ENCODE results near the gene TXNDC16.
"Not testable (repeated sequence)": the region's sequence is repeated elsewhere in the genome, so short reads cannot be mapped to it uniquely, and the experiment has no call there.

TXNDC16 gene, protein sequence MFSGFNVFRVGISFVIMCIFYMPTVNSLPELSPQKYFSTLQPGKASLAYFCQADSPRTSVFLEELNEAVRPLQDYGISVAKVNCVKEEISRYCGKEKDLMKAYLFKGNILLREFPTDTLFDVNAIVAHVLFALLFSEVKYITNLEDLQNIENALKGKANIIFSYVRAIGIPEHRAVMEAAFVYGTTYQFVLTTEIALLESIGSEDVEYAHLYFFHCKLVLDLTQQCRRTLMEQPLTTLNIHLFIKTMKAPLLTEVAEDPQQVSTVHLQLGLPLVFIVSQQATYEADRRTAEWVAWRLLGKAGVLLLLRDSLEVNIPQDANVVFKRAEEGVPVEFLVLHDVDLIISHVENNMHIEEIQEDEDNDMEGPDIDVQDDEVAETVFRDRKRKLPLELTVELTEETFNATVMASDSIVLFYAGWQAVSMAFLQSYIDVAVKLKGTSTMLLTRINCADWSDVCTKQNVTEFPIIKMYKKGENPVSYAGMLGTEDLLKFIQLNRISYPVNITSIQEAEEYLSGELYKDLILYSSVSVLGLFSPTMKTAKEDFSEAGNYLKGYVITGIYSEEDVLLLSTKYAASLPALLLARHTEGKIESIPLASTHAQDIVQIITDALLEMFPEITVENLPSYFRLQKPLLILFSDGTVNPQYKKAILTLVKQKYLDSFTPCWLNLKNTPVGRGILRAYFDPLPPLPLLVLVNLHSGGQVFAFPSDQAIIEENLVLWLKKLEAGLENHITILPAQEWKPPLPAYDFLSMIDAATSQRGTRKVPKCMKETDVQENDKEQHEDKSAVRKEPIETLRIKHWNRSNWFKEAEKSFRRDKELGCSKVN

DNA sequence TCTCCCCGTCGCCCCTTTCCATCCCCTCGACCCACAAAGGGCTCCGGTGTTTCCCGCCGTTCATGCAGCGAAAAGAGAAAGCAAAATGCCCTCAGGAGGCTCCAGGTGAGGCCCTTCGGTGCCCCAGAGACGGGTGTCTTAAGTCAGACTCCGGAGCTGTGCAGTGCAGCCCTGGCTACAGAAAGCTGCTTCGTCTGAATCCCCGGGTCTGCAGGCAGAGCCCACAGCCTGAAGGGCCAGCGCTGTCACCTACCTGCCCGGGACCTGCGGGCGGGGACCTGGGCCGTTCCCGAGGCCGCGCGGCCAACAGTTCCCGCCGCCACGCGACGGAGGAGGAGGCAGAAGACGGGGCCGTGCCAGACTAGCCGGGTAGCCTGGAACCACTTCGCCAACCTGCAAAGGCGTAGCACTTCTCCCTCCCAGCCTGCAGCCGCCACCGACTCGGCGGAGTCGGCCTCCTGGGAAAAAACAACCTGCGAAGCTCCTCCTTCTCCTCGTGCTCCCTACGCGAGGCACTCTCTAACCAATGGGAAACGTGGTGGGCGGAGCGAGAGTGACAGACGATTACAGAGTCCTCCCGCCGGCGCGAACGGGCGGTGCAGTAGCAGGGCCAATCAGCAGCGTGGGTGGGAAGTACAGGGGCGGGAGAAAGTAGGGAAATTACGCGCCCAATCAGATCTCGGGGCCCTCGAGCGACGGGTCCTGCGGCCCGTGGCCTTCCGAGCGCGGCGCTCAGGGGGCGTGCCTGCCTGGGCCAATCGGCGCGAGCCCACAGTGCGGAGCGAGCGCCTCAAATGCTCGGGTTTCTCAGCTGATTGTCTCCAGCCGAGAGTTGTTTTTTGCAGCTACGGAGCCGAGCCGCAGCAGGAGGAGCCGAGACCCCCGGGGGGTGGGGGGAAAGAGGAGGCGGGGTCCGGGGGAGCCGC is at the start of gene TXNDC16, which contains the start of gene GPR137C:
TXNDC16 (minus strand) TSS at position 443 of the 926 bp plus-strand sequence. CDS start 8,948 bp downstream, outside the sequence.
GPR137C (plus strand) TSS at position 774 of the 926 bp plus-strand sequence. CDS start 312 bp downstream, outside the sequence.
- DNase-seq: peak; percentile 96 to 98 (median 96)

DNA sequence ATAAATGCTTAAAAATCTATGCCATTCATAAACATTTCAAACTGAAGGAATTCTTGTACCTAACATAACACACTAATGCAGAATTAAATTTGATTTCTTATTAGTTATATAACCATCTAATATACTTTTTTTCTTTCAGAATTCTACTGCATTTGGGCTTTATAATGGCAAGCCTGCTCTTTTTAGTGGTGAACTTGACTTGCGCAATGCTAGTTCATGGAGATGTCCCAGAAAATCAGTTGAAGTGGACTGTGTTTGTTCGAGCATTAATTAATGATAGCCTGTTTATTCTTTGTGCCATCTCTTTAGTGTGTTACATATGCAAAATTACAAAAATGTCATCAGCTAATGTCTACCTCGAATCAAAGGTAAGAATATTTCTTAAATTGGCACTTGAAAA is 47.7 kb upstream of the TXNDC16 start:
- DNase-seq: no peak

DNA sequence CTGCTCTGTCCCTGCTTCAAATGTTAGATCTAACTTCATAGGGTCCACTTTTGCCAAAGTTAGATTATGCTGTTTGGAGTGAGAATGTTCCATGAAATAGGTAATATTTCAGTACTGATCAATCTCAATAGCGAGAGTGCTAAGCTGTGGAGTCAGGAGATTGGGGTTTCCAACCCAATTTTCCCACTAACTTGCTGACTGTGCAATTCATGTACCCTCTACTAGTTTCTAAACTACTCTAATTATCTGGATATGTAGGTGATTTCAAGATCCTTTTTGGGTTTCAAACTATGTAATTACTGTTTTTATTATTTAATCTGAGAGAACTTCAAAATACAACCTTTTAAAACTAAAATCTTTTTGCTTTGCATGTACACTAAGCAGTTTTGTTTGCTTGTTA is 46.3 kb upstream of the TXNDC16 start:
- DNase-seq: no peak

DNA sequence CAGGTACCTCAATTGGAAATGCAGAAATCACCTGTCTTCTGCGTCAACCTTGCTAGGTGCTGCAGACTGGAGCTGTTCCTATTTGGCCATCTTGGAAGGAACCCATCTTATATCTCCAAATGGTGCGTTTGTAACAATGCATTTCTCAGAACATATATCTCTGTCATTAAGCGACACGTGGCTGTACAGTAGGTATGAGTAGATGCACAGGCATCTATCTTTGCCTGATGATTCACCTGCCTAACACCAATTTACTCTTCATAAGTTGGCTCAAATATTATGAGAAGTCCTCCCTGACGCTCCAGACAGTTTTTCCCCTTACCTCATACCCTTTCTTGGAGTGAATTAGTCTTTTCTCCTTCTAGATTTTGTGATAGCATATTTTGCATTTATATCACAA is 44.6 kb upstream of the TXNDC16 start:
- no peak for DNase-seq

DNA sequence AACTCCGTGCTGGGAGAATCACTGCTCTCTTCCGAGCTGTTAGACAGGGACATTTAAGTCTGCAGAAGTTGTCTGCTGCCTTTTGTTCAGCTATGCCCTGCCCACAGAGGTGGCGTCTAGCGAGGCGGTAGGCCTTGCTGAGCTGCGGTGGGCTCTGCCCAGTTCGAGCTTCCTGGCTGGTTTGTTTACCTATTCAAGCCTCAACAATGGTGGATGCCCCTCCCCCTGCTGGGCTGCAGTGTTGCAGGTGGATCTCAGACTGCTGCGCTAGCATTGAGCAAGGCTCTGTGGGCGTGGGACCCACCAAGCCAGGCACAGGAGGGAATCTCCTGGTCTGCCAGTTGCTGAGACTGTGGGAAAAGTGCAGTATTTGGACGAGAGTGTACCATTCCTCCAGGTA is 44.0 kb upstream of the TXNDC16 start:
- no peak for DNase-seq

DNA sequence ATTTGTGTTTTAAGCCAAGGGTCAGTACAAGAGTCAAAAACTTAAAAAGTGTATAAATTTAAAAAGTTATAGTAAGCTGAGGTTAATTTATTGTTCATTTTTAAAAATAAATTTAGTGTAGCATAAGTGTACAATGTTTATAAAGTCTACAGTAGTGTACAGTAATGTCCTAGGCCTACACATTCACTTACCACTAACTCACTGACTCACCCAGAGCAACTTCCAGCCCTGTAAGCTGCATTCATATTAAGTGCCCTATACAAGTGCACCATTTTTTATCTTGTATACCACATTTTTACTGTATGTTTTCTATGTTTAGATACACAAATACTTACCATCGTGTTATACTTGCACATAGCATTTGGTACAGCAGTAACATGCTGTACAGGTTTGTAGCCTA is 38.0 kb upstream of the TXNDC16 start:
- no peak for DNase-seq

DNA sequence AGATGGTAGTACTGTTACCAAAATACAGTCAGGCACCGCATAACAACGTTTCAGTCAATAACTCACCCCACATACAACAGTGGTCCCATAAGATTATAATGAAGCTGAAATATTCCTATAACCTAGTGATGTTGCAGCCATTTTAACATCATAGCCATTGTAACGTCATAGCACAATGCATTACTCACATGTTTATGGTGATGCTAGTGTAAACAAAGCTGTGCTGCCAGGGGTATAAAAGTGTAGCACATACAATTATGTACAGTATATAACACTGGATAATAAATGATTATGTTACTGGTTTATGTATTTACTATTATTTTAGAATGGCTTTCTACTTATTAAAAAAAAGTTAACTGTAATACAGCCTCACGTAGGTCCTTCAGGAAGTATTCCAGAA is 37.3 kb upstream of the TXNDC16 start:
- no peak for DNase-seq

DNA sequence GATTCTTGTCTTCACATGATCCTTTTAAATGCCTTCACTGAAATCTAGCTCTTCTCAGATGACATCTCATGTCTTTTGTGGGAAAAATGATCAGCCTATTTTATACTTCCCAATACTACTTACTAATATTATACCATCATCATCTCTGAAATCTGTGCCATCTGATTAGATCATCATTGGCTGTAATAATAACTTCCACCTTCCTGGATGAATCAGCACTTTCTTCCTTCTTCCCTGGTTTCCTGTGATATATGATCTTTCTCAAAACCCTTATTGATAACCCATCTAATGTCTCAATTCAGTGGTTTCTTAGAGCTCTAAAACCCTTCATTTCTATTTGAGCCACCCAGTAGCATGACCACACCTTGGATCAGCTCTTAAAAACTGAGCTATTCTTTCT is 31.2 kb upstream of the TXNDC16 start:
- DNase-seq: no peak

DNA sequence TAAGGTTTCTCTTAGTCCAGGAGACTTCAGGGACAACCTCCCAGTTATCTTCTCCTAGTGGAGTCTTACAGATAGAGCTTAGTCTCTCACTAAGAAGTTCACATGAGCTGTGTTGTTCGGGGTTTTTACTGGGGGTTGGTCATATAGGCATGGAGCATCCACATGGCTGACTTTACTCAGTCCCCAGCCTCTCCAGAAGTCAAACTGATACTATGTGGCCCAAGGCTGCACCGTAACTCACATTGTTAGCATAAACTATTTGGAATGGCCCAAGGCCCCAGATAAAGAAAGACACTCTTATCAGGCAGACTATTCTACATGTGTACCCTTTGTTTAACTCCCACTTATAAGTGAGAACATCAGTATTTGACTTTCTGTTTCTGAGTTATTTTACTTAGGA is 23.6 kb upstream of the TXNDC16 start:
- DNase-seq: no peak

DNA sequence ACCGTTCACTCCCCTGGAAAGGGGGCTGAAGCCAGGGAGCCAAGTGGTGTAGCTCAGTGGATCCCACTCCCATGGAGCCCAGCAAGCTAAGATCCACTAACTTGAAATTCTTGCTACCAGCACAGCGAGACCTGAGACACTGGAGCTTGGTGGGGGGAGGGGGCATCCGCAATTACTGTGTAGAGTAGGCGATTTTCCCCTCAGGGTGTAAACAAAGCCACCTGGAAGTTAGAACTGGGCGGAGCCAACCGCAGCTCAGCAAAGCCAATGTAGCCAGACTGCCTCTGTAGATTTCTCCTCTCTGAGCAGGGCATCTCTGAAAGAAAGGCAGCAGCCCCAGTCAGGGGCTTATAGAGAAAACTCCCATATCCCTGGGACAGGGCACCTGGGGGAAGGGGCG is 16.1 kb upstream of the TXNDC16 start:
- DNase-seq: not testable (repeated sequence)

DNA sequence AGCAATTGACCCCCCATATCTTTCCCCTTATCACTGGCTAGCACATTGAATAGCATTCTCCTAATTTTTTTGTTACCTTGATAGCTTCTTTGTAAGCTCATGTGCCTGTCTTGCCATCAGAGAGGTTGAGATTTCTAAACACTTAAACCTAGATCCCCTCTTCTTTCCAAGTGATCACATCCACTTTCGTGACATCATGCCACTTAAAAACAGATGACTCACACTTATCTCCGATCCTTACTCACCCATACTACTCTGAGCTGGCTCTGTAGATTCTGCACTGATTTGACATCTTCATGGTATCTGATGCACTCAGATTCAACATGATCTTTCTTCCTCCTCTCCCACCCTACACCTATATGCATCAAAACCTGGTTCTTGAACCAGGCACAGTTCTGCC is 10.8 kb upstream of the TXNDC16 start:
- no peak for DNase-seq

DNA sequence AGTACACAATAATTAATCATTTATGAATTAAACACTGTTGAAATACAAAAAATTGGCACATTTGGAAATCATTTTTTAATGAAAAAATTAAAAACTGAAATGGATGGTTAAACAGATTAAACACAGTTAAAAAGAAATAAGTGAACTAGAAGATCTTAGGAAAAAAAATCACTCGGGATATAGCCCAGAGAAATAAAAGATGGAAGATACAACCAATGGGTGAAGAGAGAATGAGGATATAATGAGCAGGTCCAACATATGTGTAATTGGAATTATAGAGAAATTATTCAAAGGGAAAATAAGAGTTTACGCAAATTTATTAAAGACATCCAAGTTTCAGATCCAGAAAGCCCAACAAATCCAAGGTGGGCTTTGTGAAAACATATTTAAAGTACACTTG is 6.4 kb upstream of the TXNDC16 start:
- no peak for DNase-seq

DNA sequence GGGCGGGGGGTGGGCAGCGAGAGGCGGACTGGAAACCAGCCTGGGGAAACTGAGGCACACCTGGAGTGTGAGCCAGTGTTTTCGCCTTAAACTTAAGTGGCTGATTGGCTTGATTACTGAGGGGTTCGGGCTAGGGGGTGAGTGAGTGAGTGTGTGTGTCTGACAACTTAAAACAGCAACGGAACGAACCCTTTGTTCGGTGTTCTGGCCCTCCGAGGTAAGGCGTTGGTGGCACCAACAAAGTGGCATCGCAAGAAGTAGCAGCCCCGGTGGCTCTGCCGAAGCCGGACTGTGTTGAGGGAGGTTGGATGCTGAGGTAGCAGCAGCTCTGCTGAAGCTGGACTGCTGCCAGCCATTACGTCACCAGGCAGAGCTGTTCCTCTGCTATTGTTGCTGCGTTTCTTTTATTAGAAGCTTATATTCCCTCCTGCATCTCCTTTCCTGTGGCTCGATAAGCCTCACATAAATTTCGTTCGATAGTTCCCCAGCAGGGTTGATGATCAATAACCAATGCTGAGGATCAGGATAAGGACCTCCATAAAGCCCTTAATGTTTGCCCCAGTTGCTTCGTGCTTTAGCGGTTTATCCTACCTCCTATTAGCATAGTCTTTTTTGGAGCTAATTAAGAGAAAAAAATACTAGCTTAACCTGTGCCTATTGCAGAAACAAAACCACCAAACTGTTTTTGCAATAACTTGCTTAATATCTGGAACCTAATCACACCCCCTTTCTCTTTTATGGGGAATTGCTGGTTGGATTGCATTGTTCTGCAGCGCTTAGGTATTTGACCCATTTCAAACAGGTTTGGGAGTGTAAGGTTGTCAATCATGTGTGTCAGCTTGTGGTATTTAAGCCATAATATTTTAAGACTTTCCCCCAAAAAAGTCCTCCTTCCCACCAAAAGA is 1.6 kb upstream of the TXNDC16 start:
- peak; percentile 19 to 74 (median 54) for DNase-seq

DNA sequence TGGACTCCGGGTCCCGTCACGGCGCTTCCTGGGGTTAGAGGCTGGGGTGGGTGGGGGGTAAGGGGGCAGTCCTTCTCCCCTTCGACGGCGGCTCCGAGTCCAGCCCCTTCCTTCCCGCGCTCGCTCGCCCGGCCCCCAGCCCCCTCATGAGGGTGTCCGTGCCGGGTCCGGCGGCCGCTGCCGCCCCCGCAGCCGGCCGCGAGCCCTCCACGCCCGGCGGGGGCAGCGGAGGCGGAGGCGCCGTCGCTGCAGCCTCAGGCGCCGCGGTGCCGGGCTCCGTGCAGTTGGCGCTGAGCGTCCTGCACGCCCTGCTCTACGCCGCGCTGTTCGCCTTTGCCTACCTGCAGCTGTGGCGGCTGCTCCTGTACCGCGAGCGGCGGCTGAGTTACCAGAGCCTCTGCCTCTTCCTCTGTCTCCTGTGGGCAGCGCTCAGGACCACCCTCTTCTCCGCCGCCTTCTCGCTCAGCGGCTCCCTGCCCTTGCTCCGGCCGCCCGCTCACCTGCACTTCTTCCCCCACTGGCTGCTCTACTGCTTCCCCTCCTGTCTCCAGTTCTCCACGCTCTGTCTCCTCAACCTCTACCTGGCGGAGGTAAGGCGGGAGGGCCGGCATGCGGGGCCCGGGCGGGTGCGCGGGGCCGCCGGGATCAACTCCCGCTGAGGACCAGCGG is 831 bp upstream of the TXNDC16 start:
- DNase-seq: peak; percentile 5 to 40 (median 25)

DNA sequence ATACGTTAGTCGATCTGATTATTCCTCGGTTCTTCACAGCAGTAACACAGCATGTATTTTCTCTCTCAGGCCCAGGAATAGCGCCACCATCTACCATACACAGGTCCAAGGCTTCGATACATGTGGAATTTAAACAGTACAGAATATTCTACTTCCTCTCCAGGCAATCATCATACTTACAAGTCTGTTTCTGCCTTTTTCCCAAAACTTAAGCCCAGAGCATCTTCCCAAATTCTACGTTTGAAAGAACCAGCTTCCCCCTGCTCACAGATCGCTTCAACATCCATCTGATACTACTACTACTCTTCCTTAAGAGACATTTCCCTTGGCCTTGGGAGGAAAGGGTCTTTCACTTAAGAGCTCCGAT is 626 bp downstream of the TXNDC16 start:
- no peak for DNase-seq

DNA sequence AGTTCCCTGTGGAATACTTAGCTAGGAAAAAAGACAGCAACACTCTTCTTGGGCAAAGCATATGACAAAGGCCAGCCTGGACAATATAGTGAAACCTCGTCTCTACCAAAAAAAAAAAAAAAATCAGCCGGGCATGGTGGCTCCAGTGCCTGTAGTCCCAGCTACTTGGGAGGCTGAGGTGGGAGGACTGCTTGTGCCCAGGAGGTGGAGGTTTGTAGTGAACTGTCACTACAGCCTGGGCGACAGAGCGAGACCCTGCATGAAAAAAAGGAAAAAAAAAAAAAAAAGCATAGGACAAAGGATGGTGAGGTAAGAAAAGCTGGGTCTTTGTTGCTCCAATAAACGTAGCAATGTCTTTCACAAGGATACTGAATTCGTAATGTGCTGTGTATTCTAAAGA is 1.1 kb downstream of the TXNDC16 start:
- no peak for DNase-seq

DNA sequence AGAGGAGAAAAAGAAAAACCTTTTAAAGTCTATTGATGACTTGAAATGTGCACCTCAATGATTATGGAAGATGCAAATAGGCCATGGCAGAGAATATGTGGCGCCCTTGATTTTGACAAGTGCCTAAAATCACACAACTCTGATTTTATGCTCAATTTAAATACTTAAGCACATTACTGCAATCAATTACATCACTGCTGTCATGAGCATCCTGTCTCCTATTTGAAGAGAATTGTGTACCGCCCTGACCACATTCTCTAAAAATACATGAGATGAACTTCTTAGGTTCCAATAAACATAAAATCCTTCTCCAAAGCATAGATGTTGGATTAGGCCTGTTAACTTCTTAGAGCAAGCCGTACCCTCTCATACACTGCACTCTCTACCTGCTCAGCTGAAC is 1.6 kb downstream of the TXNDC16 start:
- no peak for DNase-seq

DNA sequence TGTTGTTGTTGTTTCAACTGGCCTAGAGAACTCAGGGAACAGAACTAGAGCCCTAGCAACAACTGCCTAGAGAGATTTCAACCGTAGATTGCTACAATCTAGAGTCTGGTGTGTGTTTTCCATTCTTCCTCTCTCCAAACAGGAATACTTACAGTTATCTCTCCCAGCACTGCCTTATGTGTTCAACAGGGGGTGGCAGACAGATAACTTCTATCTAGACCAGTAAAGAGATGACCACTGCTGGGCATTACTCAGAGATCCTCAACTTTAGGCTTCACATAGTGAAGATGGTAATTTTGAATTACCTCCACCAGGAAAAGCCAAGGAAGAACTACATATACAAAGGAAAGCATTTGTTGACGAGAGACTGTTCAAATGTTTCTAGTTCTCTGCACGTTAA is 4.8 kb downstream of the TXNDC16 start:
- no peak for DNase-seq

DNA sequence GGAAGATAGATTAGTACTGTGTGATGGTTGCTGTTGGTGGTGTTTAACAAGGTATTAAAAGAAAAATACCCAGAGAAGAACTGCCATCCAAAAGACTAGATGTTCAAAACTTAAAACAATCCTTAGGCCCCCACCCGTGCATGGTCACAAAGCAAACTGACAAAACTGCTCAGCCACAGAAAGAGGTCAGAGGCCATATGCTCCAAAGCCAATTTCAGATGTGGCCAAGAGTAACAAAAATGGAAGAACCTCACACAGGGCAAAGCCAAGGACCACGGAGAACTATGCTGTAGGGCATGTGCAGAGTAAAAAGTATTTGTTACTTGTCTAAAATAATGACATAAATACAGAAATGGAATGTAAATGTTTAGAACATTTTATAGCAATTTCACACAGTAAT is 5.3 kb downstream of the TXNDC16 start:
- DNase-seq: no peak

DNA sequence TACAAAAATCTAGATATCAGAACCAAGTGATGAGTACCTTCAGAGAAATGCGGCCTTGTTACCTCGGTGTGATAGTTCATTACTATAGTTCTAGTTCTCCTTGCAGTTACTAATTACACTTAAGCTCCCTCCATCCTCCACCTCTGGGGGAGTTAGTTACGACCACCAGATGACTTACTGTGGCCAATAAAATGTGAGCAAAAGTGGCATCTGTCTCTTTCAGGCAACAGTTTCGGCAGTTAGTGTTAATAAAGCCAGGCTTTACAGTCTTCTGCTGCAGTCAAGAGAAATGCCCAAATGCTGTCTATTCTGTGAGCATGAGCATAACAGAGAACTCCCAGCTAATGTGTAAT is 6.0 kb downstream of the TXNDC16 start:
- no peak for DNase-seq

DNA sequence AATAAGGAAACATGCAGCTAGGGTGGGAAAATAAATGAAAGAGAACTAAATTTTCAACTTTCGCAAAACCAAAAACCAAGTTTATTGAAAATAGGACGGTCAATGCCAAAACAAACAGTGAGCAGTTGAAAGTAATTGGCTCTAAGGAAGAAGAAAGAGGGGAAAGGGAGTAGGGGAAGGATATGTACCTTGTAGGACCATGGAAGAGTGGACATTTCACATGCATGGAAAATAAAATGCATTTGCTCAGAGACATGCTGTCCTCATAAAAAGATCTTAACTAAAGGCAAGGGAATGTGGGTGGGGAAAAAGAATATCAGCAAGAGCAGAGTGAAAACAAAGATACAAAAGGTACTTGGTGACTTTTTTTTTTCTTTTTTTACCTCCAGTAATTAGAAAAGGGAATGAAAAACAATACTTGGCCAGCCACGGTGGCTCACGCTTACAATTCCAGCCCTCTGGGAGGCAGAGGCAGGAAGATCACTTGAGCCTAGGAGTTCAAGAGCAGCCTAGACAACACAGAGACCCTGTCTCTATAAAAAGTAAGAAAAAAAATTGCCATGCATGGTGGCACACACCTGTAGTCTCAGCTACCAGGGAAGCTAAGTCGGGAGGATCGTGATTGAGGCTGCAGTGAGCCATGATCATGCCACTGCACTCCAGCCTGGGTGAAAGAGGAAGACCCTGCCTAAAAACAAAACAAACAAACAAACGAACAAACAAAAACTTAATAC is 6.6 kb downstream of the TXNDC16 start:
- no peak for DNase-seq

Measured in activated CD4-positive, CD25-positive, alpha-beta regulatory T cell (primary cell).